NCI-H128 (cell line): Measurements from ENCODE around the gene FSHR.

Experiments
- DNase-seq: peaks from one replicate; lab custom pipeline; 2025; ENCODE audit not compliant: unreplicated experiment; lab: John Stamatoyannopoulos, UW

The FSHR gene

GRCh38 chr2:49113046-49113445 lies 41.3 kb downstream of the FSHR start:
- DNase-seq: no peak

- DNase-seq: no peak
These were observed 42.9 kb downstream of the FSHR start for GRCh38 chr2:49111456-49111855.

GRCh38 chr2:49111006-49111405 lies 43.3 kb downstream of the FSHR start:
- no peak for DNase-seq

GRCh38 chr2:49110571-49110970 lies 43.7 kb downstream of the FSHR start:
- no peak for DNase-seq

- no peak for DNase-seq
These were observed 45.5 kb downstream of the FSHR start for GRCh38 chr2:49108851-49109250.

GRCh38 chr2:49108436-49108835 lies 45.9 kb downstream of the FSHR start:
- DNase-seq: no peak

- no peak for DNase-seq
These were observed 48.8 kb downstream of the FSHR start for GRCh38 chr2:49105506-49105905.

GRCh38 chr2:49102146-49102545 lies 52.2 kb downstream of the FSHR start:
- no peak for DNase-seq

GRCh38 chr2:49080681-49081080 lies 73.6 kb downstream of the FSHR start:
- no peak for DNase-seq

GRCh38 chr2:49070716-49071115 lies 83.6 kb downstream of the FSHR start:
- DNase-seq: no peak

- no peak for DNase-seq
These were observed 84.5 kb downstream of the FSHR start for GRCh38 chr2:49069829-49070228.

- DNase-seq: no peak
These were observed 85.7 kb downstream of the FSHR start for GRCh38 chr2:49068613-49069012.

- DNase-seq: no peak
These were observed 86.3 kb downstream of the FSHR start for GRCh38 chr2:49067971-49068370.

- no peak for DNase-seq
These were observed 101.2 kb downstream of the FSHR start for GRCh38 chr2:49053156-49053555.

- no peak for DNase-seq
These were observed 104.0 kb downstream of the FSHR start for GRCh38 chr2:49050265-49050664.

- DNase-seq: no peak
These were observed 105.2 kb downstream of the FSHR start for GRCh38 chr2:49049161-49049560.

- no peak for DNase-seq
These were observed 109.2 kb downstream of the FSHR start for GRCh38 chr2:49045083-49045482.

GRCh38 chr2:49044350-49045079 lies 109.8 kb downstream of the FSHR start:
- DNase-seq: no peak

- DNase-seq: no peak
These were observed 110.8 kb downstream of the FSHR start for GRCh38 chr2:49043405-49043982.

GRCh38 chr2:49042488-49042887 lies 111.8 kb downstream of the FSHR start:
- DNase-seq: no peak

- DNase-seq: no peak
These were observed 113.3 kb downstream of the FSHR start for GRCh38 chr2:49041061-49041460.

- DNase-seq: no peak
These were observed 117.1 kb downstream of the FSHR start for GRCh38 chr2:49037197-49037596.

- DNase-seq: no peak
These were observed 118.8 kb downstream of the FSHR start for GRCh38 chr2:49035481-49035880.
